SH-SY5Y (cell line): Measurements from ENCODE around the gene ASCL1.

ENCODE experiments used
- GATA2 ChIP-seq: IDR thresholded peaks from 2 replicates; pipeline ENCODE4 v1.6.1; 2011; ENCODE audit warnings: mild to moderate bottlenecking, low read depth, low read length
- GATA3 ChIP-seq: IDR thresholded peaks from 2 replicates; pipeline ENCODE4 v1.6.1; 2011; ENCODE audit warnings: low read depth, mild to moderate bottlenecking, low read length, moderate library complexity

- TF ChIP-seq GATA3, result no peak
- no peak for TF ChIP-seq GATA2
Observed at GRCh38 chr12:102958073-102958829, 777 bp downstream of the ASCL1 start.
